IMR-90 (cell line): Measurements from ENCODE around the gene OPRL1. TPM values are rescaled to one million over a fixed set of nuclear protein-coding genes. Genes with fewer than 3 reads are reported as not detected.

Source experiments
- ATAC-seq: fragments of 200-7000 bp; cut with Tn5 transposase; 2 replicates; pipeline ENCODE4 v1.9.1; 2020; ENCODE audit warnings: low read depth, mild to moderate bottlenecking, moderate library complexity
- BruUV-seq: library from RNA; stranded (reverse); fragments of 400-500 nt; replicated peaks from 2 replicates; lab custom pipeline; 2021; lab: Mats Ljungman, UMichigan
- CTCF ChIA-PET: fragments of 300-600 bp; formaldehyde crosslinking; extraction: SDS; loops from one replicate; lab custom pipeline; 2021; ENCODE audit warnings: antibody characterized with exemption; lab: Yijun Ruan, JAX
- POLR2A ChIA-PET: fragments of 300-600 bp; sonication (Branson Sonifier 250); formaldehyde crosslinking; loops from one replicate; lab custom pipeline; 2022; ENCODE audit warnings: antibody characterized with exemption; ENCODE audit not compliant: unreplicated experiment; lab: Charles Lee
- DNase-seq: peaks from one replicate; pipeline ENCODE4 v3.0.0; 2013
- H2AFZ ChIP-seq: replicated peaks from 2 replicates; pipeline ENCODE3; 2013; ENCODE audit warnings: low read length, mild to moderate bottlenecking; ENCODE audit not compliant: poor library complexity
- H2AK5ac ChIP-seq: 2 replicates; pipeline ENCODE4 v1.6.1; 2013; ENCODE audit warnings: low read depth, low read length, inconsistent platforms
- H2AK9ac ChIP-seq: replicated peaks from 2 replicates; pipeline ENCODE3; 2013; ENCODE audit warnings: mild to moderate bottlenecking, low read depth, low read length, moderate library complexity; ENCODE audit not compliant: poor library complexity
- H2BK120ac ChIP-seq: 2 replicates; pipeline ENCODE4 v1.6.1; 2013; ENCODE audit warnings: low read depth, low read length, inconsistent platforms
- H2BK15ac ChIP-seq: 3 replicates; pipeline ENCODE4 v1.6.1; 2013; ENCODE audit warnings: low read depth, low read length, inconsistent platforms
- H2BK20ac ChIP-seq: 2 replicates; pipeline ENCODE4 v1.6.1; 2013; ENCODE audit warnings: low read depth, mild to moderate bottlenecking, inconsistent platforms, low read length, moderate library complexity
- H2BK5ac ChIP-seq: 2 replicates; pipeline ENCODE4 v1.6.1; 2013; ENCODE audit warnings: mild to moderate bottlenecking, low read depth, low read length, inconsistent platforms; ENCODE audit not compliant: poor library complexity, severe bottlenecking
- H3K14ac ChIP-seq: replicated peaks from 2 replicates; pipeline ENCODE4 v1.6.1; 2013; ENCODE audit warnings: low read depth, low read length, inconsistent platforms
- H3K18ac ChIP-seq: 2 replicates; pipeline ENCODE4 v1.6.1; 2013; ENCODE audit warnings: low read depth, low read length, control low read depth
- H3K23ac ChIP-seq: 2 replicates; pipeline ENCODE4 v1.6.1; 2013; ENCODE audit warnings: low read depth, low read length, inconsistent platforms
- H3K27ac ChIP-seq: 2 replicates; pipeline ENCODE4 v1.5.1; 2013; ENCODE audit warnings: mild to moderate bottlenecking, control low read depth, low read length; ENCODE audit not compliant: insufficient read depth
- H3K27me3 ChIP-seq: 2 replicates; pipeline ENCODE4 v1.6.1; 2013; ENCODE audit warnings: low read length; ENCODE audit not compliant: control insufficient read depth, insufficient read depth
- H3K36me3 ChIP-seq: 2 replicates; pipeline ENCODE4 v1.6.1; 2013; ENCODE audit warnings: low read length, mixed read lengths; ENCODE audit not compliant: control insufficient read depth, insufficient read depth
- H3K4ac ChIP-seq: 2 replicates; pipeline ENCODE4 v1.6.1; 2013; ENCODE audit warnings: low read depth, low read length, inconsistent platforms
- H3K4me1 ChIP-seq: 2 replicates; pipeline ENCODE4 v1.6.1; 2013; ENCODE audit warnings: low read length, mixed read lengths; ENCODE audit not compliant: control insufficient read depth, insufficient read depth
- H3K4me2 ChIP-seq: 2 replicates; pipeline ENCODE4 v1.6.1; 2013; ENCODE audit warnings: low read depth, mild to moderate bottlenecking, control low read depth, low read length, moderate library complexity
- H3K4me3 ChIP-seq: 2 replicates; pipeline ENCODE4 v1.5.1; 2013; ENCODE audit warnings: low read depth, mild to moderate bottlenecking, control low read depth, low read length, moderate library complexity; ENCODE audit not compliant: insufficient read depth
- H3K56ac ChIP-seq: 2 replicates; pipeline ENCODE4 v1.6.1; 2013; ENCODE audit warnings: low read length, inconsistent platforms; ENCODE audit not compliant: insufficient read depth; ENCODE audit errors: extremely low read depth
- H3K79me1 ChIP-seq, 2 experiments: 2 replicates each; pipeline ENCODE4 v1.6.1; 2013; ENCODE audit warnings: low read length in 2 of 2, inconsistent platforms in 1 of 2, low read depth in 1 of 2
- H3K9ac ChIP-seq: 2 replicates; pipeline ENCODE4 v1.6.1; 2013; ENCODE audit warnings: low read depth, low read length, control low read depth
- H3K9me1 ChIP-seq: 2 replicates; pipeline ENCODE4 v1.6.1; 2013; ENCODE audit warnings: low read length, inconsistent platforms; ENCODE audit not compliant: insufficient read depth
- H3K9me3 ChIP-seq: 2 replicates; pipeline ENCODE4 v1.6.1; 2013; ENCODE audit warnings: low read length; ENCODE audit not compliant: control insufficient read depth, insufficient read depth
- H4K20me1 ChIP-seq: 2 replicates; pipeline ENCODE4 v1.6.1; 2013; ENCODE audit warnings: low read length, inconsistent platforms; ENCODE audit not compliant: insufficient read depth
- H4K5ac ChIP-seq: 2 replicates; pipeline ENCODE4 v1.6.1; 2013; ENCODE audit warnings: mild to moderate bottlenecking, low read depth, low read length, control low read depth
- H4K8ac ChIP-seq, 2 experiments: 2 replicates each; pipeline ENCODE4 v1.6.1; 2013; ENCODE audit warnings: low read depth in 2 of 2, low read length in 2 of 2, control low read depth in 1 of 2, inconsistent platforms in 1 of 2
- H4K91ac ChIP-seq: 2 replicates; pipeline ENCODE4 v1.6.1; 2013; ENCODE audit warnings: low read depth, low read length, inconsistent platforms; ENCODE audit not compliant: insufficient read depth
- BHLHE40 ChIP-seq: fragments of 150-350 bp; IDR thresholded peaks from 2 replicates; pipeline ENCODE4 v1.6.1; 2016; ENCODE audit warnings: mild to moderate bottlenecking, low read depth, low read length
- ELK1 ChIP-seq: fragments of 150-350 bp; IDR thresholded peaks from 2 replicates; pipeline ENCODE4 v1.6.1; 2016; ENCODE audit warnings: low read depth, mild to moderate bottlenecking, low read length, moderate library complexity, borderline replicate concordance
- MAZ ChIP-seq: IDR thresholded peaks from 2 replicates; pipeline ENCODE4 v1.6.1; 2012; ENCODE audit warnings: low read depth, mild to moderate bottlenecking, low read length, improper control_type of control experiment, moderate library complexity, borderline replicate concordance
- MXI1 ChIP-seq: IDR thresholded peaks from 2 replicates; pipeline ENCODE4 v1.6.1; 2012; ENCODE audit warnings: low read depth, mild to moderate bottlenecking, low read length, moderate library complexity, borderline replicate concordance
- POLR2A ChIP-seq: IDR thresholded peaks from 2 replicates; pipeline ENCODE4 v1.6.1; 2012; ENCODE audit warnings: mild to moderate bottlenecking, low read depth, low read length
- RFX5 ChIP-seq: IDR thresholded peaks from 2 replicates; pipeline ENCODE4 v1.8.0; 2012; ENCODE audit warnings: low read depth, mild to moderate bottlenecking, low read length, moderate library complexity
- SMC3 ChIP-seq: fragments of 150-350 bp; IDR thresholded peaks from 2 replicates; pipeline ENCODE4 v1.6.1; 2016; ENCODE audit warnings: low read depth, mild to moderate bottlenecking, antibody characterized with exemption, low read length, moderate library complexity
- WGBS, 2 experiments: methylation state at CpG; one replicate each; pipeline versions ENCODE4 v1.1.5 to v1.1.7; 2013; ENCODE audit warnings: missing lambda C conversion rate in 2 of 2; ENCODE audit not compliant: insufficient read length in 1 of 2; ENCODE audit errors: extremely low coverage in 2 of 2; 5-methylcytosine and 5-hydroxymethylcytosine counted together
- dilution Hi-C: fragments of 300-500 bp; cut with HindIII; formaldehyde crosslinking; loops from one replicate; pipeline ENCODE4 v1.14.3; 2018; ENCODE audit warnings: low sequenced_read_pairs; ENCODE audit not compliant: unreplicated experiment
- in situ Hi-C: fragments of 300-500 bp; cut with MboI; formaldehyde crosslinking; loops from 3 replicates; pipeline ENCODE4 v1.14.3; 2019; ENCODE audit warnings: low sequenced_read_pairs, inconsistent platforms, mixed read lengths
- intact Hi-C: fragments of 100-400 bp; cut with micrococcal nuclease; formaldehyde crosslinking; loops from 2 replicates; pipeline ENCODE4 v1.10.0; 2022
- polyA plus RNA-seq, 3 experiments: library from polyadenylated mRNA; depleted of rRNA; stranded (reverse); fragments of >200 nt; gene quantifications; 2 replicates each; pipeline ENCODE4 v1.2.3, GENCODE V29; 2012; ENCODE audit warnings: low replicate concordance in 1 of 3
- total RNA-seq: library from RNA; depleted of rRNA; stranded (reverse); fragments of >200 nt; gene quantifications from 2 replicates; pipeline ENCODE4 v1.2.3, GENCODE V29; 2012
- TF ChIP-seq, protein P1 (sequence below): conservative IDR thresholded peaks from 2 replicates; pipeline ENCODE4 v1.5.1; 2012; ENCODE audit warnings: mild to moderate bottlenecking, low read depth, low read length, improper control_type of control experiment

Gene OPRL1
- total and polyA plus RNA-seq, 2 of the 4 experiments (the other 2 are of a cell fraction), result 0.36 to 1.2 TPM

DNA sequence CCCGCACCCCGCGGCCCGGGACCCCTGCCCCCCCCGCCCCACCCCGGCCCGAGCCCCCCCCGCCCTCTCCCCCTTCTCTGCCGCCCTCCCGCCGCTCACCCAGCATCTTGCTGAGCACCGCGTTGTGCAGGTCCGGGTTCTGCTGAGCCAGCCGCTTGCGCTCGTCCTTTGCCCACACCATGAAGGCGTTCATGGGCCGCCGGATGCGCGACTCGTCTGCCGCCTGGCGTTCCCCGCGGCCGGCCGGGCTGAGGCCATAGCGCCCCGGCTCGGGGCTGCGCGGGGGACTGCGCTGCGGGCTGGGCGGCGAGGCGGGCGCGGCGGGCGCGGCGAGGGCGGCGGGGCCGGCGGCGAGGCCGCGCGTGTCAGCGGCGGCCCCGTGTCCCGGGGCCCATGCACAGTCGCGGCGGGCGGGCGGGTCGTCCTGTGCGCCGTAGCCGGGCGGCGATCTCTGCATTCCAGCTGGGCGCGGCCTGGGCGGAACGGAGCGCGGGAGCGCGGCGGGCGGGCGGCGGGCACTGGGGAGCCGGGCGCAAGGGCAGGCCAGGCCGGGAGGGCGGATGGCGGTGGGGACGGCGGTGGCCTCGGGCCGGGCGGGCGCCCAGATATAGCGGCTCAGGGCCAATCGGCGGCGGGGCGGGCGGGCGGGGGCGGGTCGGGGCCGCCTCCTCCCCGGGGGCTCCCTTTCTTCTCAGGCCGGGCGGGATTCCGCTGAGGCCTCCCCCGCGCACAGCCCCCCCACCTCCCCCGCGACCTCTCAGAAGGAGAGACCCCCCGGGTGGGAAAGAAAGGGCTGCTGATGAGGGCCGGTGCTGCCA, 30.6 kb upstream of the OPRL1 start, which contains the start of gene SOX18:
TSS of gene SOX18 (minus strand) at position 580 of the 818 bp plus-strand sequence. CDS start at position 457, 123 bp downstream.
- no peak within 1 kb of the TSS for H3K4ac ChIP-seq
- no peak within 1 kb of the TSS for H3K14ac ChIP-seq
- H3K79me1 ChIP-seq, result no peaks in the 10 kb centered on the region
- ATAC-seq (peak; percentile 66), DNase-seq (peak; percentile 21)
- H2BK15ac ChIP-seq, result no peak within 1 kb of the TSS
- H3K9me3 ChIP-seq, result no peaks in the 10 kb centered on the region
- H3K9me1 ChIP-seq, result no peaks in the 10 kb centered on the region
- H2AFZ ChIP-seq, result peak within 1 kb of the TSS; percentile 63
- H4K5ac ChIP-seq, result no peak within 1 kb of the TSS
- H3K18ac ChIP-seq, result no peak within 1 kb of the TSS
- no peak within 1 kb of the TSS for H3K23ac ChIP-seq
- no peak within 1 kb of the TSS for H2BK20ac ChIP-seq
- H3K4me1 ChIP-seq, result no peaks in the 10 kb centered on the region; the same call in 1 of the 2 replicates
- no peaks in the 10 kb centered on the region; the same call in 1 of the 2 replicates for H4K20me1 ChIP-seq
- no peak within 1 kb of the TSS for H2AK5ac ChIP-seq
- dilution Hi-C loops, result no loop called here
- ChIA-PET CTCF (no interaction called here), POLR2A (no interaction called here)
- peak within 1 kb of the TSS; percentile 55 for H2AK9ac ChIP-seq
- no peak within 1 kb of the TSS for H3K27ac ChIP-seq
- no TSS peak for BruUV-seq
- no peaks in the 10 kb centered on the region for H3K36me3 ChIP-seq
- peak within 1 kb of the TSS; percentile 30; the same call in 1 of the 2 replicates for H3K4me3 ChIP-seq
- H4K8ac ChIP-seq, result no peak within 1 kb of the TSS
- 1% methylated on average over 33 of the region's 111 CpGs; no CpG with 5 or more reads in 1 of the 2 experiments for WGBS, 2 experiments
- no peak within 1 kb of the TSS for H2BK5ac ChIP-seq
- H3K9ac ChIP-seq, result no peak within 1 kb of the TSS
- TF ChIP-seq ELK1 (no peak), POLR2A (no peak), BHLHE40 (no peak), MXI1 (no peak), MAZ (no peak), RFX5 (no peak), SMC3 (no peak)
- TF ChIP-seq, protein P1, sequence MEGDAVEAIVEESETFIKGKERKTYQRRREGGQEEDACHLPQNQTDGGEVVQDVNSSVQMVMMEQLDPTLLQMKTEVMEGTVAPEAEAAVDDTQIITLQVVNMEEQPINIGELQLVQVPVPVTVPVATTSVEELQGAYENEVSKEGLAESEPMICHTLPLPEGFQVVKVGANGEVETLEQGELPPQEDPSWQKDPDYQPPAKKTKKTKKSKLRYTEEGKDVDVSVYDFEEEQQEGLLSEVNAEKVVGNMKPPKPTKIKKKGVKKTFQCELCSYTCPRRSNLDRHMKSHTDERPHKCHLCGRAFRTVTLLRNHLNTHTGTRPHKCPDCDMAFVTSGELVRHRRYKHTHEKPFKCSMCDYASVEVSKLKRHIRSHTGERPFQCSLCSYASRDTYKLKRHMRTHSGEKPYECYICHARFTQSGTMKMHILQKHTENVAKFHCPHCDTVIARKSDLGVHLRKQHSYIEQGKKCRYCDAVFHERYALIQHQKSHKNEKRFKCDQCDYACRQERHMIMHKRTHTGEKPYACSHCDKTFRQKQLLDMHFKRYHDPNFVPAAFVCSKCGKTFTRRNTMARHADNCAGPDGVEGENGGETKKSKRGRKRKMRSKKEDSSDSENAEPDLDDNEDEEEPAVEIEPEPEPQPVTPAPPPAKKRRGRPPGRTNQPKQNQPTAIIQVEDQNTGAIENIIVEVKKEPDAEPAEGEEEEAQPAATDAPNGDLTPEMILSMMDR, result 0 out of 2 replicates have a peak, but pooled peaks have one; percentile 7
- intact Hi-C loops, result no loop called here
- no peak within 1 kb of the TSS for H4K91ac ChIP-seq
- no peak within 1 kb of the TSS for H2BK120ac ChIP-seq
- H3K56ac ChIP-seq, result no peak within 1 kb of the TSS
- in situ Hi-C loops, result no loop called here
- peaks cover 62% of the 10 kb centered on the region for H3K27me3 ChIP-seq
- H3K4me2 ChIP-seq, result no peak within 1 kb of the TSS; the same call in 1 of the 2 replicates
